Uterus (tissue), 4 donors: Measurements from ENCODE around the gene ADRA2B. TPM values are rescaled to one million over a fixed set of nuclear protein-coding genes. Genes with fewer than 3 reads are reported as not detected.

ENCODE experiments used
- DNase-seq, 2 donors: peaks; one replicate each; pipeline ENCODE4 v3.0.0-alpha.2; 2019 to 2020
- H3K27ac ChIP-seq, 2 donors: fragments of 200-600 bp; sonication (generic); 1 replicate in 1 of 2; 2 replicates in 1 of 2; pipeline ENCODE4 v1.5.1; 2016 to 2018
- H3K27me3 ChIP-seq, 2 donors: fragments of 200-600 bp; sonication (generic); one replicate each; pipeline ENCODE4 v1.5.1; 2018 to 2019; ENCODE audit warnings: control low read depth in 1 of 2
- H3K36me3 ChIP-seq, 2 donors: fragments of 200-600 bp; sonication (generic); one replicate each; pipeline ENCODE4 v1.5.1; 2019; ENCODE audit warnings: control low read depth in 1 of 2
- H3K4me1 ChIP-seq, 2 donors: fragments of 200-600 bp; sonication (generic); one replicate each; pipeline ENCODE4 v1.5.1; 2018 to 2019; ENCODE audit warnings: control low read depth in 1 of 2
- H3K4me3 ChIP-seq, 2 donors: fragments of 200-600 bp; sonication (generic); 1 replicate in 1 of 2; 2 replicates in 1 of 2; pipeline ENCODE4 v1.5.1; 2018 to 2019; ENCODE audit warnings: mild to moderate bottlenecking in 1 of 2
- H3K9me3 ChIP-seq, 2 donors: fragments of 200-600 bp; sonication (generic); one replicate each; pipeline ENCODE4 v1.5.1; 2019; ENCODE audit warnings: control low read depth in 1 of 2
- CTCF ChIP-seq, 4 experiments: fragments of 200-600 bp in 2 of 4; fragments of 450-650 bp in 2 of 4; sonication (generic) in 2 of 4; IDR thresholded peaks; one replicate each; pipeline ENCODE4 v1.5.1; 2016 to 2019; ENCODE audit warnings: antibody characterized with exemption in 4 of 4, mild to moderate bottlenecking in 2 of 4, moderate library complexity in 1 of 4
- POLR2A ChIP-seq, 2 donors: fragments of 450-650 bp; IDR thresholded peaks; one replicate each; pipeline ENCODE4 v1.6.1; 2016; ENCODE audit warnings: antibody characterized with exemption in 2 of 2, mild to moderate bottlenecking in 1 of 2, moderate library complexity in 1 of 2
- intact Hi-C: fragments of 100-400 bp; cut with DNase I; formaldehyde crosslinking; loops from one replicate; pipeline ENCODE4 v1.15.1; 2023; ENCODE audit warnings: low total_unique reads
- total RNA-seq, 4 donors: library from RNA; depleted of rRNA in 3 of 4; stranded (reverse); fragments of >200 nt in 3 of 4; gene quantifications; one replicate each; pipeline versions ENCODE4 v1.1.0 to v1.2.4, GENCODE V29; 2014 to 2023
- donor health status: DM: yes; HTN: yes; CAD: no.

Gene ADRA2B
- total RNA-seq, 4 donors from 2014 or later, result 0.51 to 5.4 (median 2.6) TPM; not detected in 1

GRCh38 chr2:96102596-96103186 lies 13.7 kb downstream of the ADRA2B start:
- Histone ChIP-seq H3K27ac (no peak overlapping the region), H3K36me3 (no peaks in the 10 kb centered on the region), H3K4me1 (no peaks in the 10 kb centered on the region), H3K27me3 (no peaks in the 10 kb centered on the region), H3K9me3 (peaks cover 0 to 4% of the 10 kb centered on the region in 2 donors), H3K4me3 (no peak overlapping the region)
- DNase-seq, result peak in 1 of 2 donors; percentile 12
- TF ChIP-seq CTCF (IDR thresholded peaks at IDR 0.05), result no peak
- no peak for TF ChIP-seq POLR2A (IDR thresholded peaks at IDR 0.05)
- intact Hi-C loops, result no loop called here

GRCh38 chr2:96100893-96101304 lies 15.5 kb downstream of the ADRA2B start:
- intact Hi-C loops, result no loop called here
- H3K9me3 ChIP-seq, result peaks cover 0 to 4% of the 10 kb centered on the region in 2 donors
- TF ChIP-seq POLR2A (IDR thresholded peaks at IDR 0.05) (no peak), CTCF (IDR thresholded peaks at IDR 0.05) (no peak)
- no peaks in the 10 kb centered on the region for H3K36me3 ChIP-seq
- no peaks in the 10 kb centered on the region for H3K27me3 ChIP-seq
- no peaks in the 10 kb centered on the region for H3K4me1 ChIP-seq
- H3K4me3 ChIP-seq, result no peak overlapping the region
- no peak for DNase-seq
- H3K27ac ChIP-seq, result no peak overlapping the region

GRCh38 chr2:96099861-96100798 lies 16.2 kb downstream of the ADRA2B start:
- DNase-seq, result peak; percentile 7 to 8
- Histone ChIP-seq H3K27me3 (no peaks in the 10 kb centered on the region), H3K36me3 (no peaks in the 10 kb centered on the region), H3K4me3 (no peak overlapping the region), H3K9me3 (no peaks in the 10 kb centered on the region), H3K4me1 (no peaks in the 10 kb centered on the region), H3K27ac (no peak overlapping the region)
- TF ChIP-seq POLR2A (IDR thresholded peaks at IDR 0.05), result no peak
- TF ChIP-seq CTCF (IDR thresholded peaks at IDR 0.05), result no peak
- intact Hi-C loops, result no loop called here

- TF ChIP-seq POLR2A (IDR thresholded peaks at IDR 0.05), result no peak
- no peak for TF ChIP-seq CTCF (IDR thresholded peaks at IDR 0.05)
- H3K4me1 ChIP-seq, result no peaks in the 10 kb centered on the region
- peak overlapping the region; percentile 54 to 58 for H3K27ac ChIP-seq
- H3K27me3 ChIP-seq, result no peaks in the 10 kb centered on the region
- H3K4me3 ChIP-seq, result no peak overlapping the region
- no peaks in the 10 kb centered on the region for H3K9me3 ChIP-seq
- intact Hi-C loops, result no loop called here
- peak; percentile 32 to 38 for DNase-seq
- no peaks in the 10 kb centered on the region for H3K36me3 ChIP-seq
These were observed 17.3 kb downstream of the ADRA2B start for GRCh38 chr2:96098900-96099590.
